HG03159 (cell line): ENCODE data around the gene PTPN13.

ENCODE experiments used
- ATAC-seq: cut with Tn5 transposase; IDR thresholded peaks from one replicate; pipeline ENCODE4 v1.9.1; 2021; ENCODE audit warnings: mild to moderate bottlenecking, moderate library complexity; ENCODE audit not compliant: unreplicated experiment

PTPN13 gene

DNA sequence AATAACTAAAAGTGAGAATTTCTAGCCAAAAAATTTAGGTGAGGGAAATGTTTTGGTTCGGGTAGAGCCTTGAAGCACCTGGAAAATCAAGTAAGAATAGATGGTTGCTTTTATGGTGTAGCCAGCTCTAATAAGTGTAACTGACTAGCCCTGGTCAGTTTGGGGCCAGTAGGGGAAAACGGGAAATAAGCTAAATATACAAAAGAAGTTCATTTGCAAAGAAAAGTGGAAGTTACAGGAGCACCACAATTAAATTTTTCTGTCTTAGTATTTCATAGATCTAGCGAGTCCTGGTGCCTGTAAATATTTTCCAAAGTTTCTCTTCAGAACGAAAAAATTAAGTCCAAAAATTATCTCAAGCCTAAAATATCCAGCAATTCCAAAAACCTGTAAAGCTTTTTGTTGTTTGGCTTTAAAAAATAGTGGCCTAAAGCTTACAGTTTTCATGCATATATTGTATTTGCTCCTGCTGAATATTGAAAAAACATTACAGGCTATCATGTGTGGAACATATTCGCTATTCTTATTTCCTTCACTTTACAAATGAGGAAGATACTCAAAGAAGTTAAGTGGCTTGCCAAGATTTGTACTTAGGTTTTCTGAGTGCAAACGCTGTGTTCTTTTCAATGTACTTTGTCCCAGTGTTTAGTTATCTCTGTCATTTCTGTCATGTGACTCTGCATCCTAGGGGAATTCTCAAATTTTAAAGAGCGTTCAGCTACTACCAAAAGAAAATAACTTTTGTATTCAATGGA lies 7.3 kb upstream of the PTPN13 start:
- ATAC-seq: no peak

DNA sequence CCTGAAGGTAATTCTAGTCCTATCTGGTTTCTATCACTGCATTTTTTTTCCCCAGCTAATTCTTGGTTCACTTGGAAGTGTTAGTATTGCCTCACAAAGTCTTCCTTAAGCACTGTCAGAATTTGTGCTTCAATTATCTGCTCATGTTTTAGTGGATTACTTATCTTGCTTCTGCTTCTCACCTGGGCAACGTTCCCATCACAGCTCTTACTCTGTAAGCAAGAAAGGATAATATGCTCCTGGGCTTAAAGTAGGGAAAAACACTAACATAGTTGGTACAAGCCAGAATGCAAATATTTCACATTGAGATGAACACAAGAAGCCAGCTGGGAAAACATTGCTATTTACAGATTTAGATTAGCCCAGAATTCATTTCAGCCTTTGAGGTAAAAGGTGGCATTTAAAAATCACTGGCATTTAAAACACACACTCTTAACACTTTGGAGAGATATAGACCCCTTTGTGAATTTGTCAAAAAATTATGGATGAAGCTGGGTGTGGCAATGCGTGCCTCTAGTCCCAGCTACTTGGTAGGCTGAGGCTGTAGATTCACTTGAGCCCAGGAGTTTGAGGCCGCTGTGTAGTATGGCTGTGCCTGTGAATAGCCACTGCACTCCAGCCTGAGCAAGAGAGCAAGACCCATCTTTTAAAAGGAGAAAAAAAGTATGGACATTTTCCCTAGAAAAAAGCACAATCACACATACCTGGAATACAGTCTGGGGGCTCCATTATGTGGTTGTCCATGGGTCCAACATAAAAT lies 6.6 kb upstream of the PTPN13 start:
- no peak for ATAC-seq

DNA sequence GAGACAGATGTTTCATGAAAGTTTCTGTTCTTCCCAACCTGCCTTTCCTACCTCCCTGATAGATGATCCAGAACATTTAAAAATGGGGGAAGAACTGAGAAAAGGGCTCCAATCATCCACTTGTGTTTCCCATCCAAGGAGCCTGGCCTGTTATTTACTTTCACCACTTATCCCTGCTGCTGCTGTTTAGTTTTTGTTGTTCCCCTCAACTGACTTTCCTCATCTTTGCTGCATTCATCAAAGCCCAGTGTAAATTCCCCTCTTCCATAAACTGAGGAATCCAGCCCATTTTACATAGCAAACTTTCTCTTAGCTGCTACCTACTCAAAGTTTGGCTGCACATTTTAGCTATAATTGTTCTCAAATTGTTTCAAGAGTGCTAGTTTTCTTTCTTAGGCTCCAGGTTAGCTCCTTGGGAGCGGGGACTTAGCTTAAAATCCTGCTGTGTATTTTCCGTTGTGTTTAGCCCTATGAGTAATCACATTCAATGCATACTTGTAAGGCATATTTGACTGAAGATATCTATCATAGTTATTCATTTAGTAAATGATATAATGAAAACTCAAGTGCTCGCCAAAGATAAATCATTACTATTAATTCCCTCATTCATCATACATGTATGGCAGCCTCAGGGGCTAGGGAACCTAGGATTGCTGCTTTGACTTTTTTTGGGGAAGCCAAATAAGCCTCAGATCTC lies 1.4 kb upstream of the PTPN13 start:
- ATAC-seq: no peak

DNA sequence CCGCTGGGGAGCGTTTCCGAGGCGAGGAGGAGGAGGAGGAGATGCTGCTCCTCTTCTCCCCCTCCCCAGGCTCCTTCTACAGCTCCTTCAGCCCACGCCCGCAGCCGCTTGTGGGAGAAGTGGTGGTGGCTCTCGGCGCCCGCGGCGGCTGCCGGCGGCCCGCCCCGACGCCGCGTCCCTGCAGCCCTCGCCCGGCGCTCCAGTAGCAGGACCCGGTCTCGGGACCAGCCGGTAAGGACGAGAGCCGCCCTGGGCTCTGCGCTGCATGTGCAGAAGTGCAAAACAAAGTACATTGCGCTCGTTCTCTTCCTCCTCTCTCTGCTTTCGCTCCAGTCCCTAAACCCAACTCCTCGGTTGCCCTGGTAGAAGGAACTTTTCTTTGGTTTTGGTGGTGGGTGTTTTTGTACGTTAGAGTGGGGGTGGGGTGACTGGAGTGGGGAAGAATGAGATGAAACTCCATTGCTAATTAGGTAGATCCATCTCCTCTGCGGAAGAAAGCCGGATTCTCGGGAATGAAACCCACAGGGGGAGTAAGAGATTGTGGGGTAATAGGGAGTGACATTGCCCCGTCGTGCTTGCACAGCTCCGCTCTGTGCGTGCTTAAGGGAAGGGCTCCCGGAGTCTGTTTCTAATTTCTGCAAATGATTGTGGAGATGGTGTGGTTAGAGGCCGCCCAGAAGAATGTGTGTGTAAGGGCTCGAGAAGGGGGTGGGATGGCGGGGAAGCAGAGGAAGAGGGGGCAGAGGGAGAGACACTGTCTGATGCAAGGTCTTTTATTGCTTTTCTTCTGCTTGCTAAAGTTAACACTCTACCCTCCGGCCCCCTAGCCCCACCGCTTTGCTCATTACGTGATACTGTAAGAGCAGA lies 677 bp downstream of the PTPN13 start:
- ATAC-seq: peak; percentile 27

DNA sequence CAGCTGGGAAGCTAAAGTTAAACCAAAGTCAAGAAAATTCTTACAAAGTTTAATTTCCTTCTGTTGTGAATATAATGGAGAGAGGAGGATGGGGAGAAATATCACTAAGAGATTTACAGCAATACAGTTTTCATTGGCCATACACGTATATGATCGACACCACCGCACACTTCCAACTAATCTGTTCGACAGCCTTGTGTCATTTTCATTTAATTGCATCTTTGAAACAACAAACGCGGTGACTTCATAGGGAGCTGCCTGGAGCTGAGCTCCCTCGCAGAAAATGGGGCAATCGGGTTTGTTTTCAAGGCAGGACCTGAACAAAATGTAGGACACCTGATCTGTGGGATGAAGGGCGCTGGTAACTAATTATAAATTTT lies 1.3 kb downstream of the PTPN13 start:
- ATAC-seq: no peak

DNA sequence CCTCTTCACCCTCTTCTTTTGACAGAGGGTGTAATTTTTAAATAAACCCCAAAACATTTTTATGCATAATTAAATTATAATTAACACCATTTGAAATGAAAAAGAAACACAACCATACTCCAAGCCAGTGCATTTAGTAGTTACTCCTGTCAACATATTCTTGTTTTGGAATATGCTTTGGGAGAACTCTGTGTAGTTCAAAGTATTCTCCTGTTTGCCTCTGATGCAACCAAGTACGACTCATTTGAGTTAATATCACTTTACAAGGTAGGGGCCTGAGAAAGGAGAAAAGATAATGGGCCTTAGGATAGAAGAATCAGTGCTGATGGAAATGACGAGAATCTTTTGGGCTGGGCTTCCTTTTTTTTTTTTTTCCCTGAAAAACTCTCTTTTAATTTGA lies 2.7 kb downstream of the PTPN13 start:
- ATAC-seq: no peak

DNA sequence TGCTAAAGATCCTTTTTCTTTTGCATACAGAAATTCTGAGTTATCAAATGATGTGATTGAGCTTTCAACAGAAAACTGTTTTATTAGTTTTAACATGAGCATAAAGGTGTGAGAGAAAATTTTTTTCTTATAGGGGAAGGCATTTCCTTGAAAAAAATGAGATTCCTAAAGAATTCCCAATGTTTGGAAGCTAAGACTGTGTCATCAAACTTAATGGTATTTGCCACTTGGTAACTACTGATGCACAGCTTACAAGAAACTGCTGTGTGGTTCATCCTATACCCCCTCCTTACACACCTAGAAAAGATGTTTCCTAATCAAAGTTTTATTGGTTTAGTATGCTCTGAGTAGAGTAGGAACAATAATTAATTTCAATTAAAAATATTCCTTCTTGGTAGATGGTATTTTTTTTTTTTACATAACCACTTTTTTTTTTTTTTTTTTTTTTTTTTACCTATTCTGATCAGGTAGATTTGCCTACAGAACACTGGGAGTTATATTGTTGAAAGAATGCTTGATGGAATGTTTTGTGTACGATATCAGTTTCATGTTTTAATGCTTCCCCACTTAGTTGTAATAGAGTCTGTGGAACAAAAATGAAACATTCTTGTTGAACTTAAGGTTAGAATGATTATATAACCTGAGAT lies 6.0 kb downstream of the PTPN13 start:
- ATAC-seq: no peak

DNA sequence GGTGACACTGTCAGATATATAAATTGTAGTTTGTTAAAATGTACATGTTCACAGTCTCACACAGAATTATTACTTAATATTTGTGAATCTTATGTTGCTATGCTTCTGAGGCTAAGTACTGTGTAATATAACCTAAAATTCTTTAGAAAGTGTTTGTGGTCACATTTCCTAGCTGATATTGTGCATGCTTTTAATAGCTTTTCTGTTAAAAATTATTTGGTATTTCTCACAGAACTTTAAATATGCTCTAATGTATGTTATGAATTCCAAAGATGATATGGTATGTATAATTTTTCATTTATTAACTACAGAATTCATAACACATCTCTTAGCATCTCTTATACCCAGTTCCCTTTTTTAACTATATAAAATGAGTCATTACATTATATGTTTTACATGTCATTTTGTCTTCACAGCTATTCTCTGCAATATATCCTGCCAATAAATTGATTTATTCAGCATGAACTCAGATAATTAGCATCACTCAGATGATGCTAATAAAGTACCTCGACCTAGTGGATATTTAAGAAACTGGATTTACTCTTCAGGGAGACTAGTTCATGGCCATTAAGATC lies 9.3 kb downstream of the PTPN13 start:
- ATAC-seq: no peak

DNA sequence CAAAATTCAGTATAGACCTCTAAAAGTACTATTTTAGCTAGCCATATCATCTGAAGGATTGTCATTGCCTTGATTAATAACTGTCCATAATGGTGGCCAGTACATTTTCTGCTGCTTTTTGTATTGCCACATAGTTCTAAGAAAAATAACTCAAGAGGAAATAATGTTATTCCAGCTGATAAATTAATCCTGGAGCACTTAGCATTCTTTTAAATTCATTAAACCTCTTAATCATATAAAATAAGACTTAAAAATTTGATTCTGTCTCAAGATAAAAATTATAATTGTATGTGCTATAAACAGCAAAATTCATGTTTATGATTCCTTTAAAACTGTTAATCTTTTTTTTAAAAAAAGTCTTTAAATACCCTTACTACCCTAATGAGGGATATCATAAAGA lies 12.7 kb downstream of the PTPN13 start:
- no peak for ATAC-seq

DNA sequence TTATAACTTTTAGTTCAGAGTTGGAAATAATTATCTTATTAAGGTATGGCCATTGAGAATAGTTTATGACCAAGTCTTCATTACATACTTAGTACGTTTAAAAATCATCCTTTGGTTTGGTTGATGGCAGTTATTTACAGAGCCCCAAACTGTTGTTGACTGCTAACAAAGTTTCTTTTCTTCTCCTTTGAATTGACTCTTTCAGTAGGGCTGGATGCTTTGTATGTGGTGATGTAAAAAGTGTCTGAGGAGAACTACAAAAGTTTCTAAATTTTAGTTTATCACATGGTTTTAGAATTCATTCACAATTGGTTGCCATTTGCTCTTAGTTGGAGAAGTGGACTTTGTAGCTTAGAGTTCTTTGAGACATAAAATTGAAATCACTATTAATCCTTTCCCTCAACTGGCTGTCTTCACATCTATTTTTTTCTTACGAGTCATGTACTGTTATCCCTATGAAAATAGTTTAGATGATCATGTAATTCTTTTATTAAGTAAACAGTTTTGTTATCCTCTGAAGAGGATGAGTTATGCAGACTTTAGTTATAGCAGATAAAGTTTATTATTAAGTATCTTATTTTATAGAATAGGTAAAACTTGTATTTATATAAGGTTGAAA lies 14.8 kb downstream of the PTPN13 start:
- ATAC-seq: no peak

DNA sequence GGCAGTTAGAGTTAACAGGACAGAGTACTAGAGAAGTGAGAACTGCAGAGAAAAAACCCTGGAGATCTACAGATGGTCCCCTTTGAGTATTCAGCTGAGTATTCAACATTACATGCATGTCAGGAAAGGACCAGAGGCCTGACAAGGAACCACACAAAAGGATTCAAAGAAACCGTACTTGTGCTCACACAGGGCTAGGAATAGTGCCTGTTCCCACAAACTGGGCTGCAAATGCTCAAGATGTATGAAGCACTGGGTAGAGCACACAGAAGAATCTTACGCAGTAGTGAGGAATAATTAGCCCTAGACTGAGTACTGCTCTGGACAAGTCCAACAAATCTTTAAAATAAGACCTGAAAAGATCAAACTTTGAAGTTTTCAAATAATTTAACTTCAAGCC lies 17.6 kb downstream of the PTPN13 start:
- ATAC-seq: no peak

DNA sequence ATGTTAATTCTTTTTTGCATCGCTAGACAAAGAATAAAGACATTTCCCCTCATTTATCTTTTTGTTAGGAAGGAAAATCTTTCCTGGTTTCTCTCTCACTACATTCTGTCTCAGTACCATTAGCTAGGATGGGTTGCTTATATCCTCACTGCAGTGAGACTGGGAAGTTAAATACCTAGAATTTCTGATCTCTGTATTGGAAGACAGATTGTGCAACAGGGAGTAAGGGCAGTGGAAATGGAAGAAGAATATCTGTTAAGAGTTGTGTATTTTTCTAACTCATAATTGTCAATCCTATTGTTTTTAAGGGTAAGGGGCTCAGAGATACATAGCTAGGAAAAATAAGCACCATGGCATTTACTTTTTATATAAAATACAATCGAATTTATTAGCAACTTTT lies 19.6 kb downstream of the PTPN13 start:
- no peak for ATAC-seq

DNA sequence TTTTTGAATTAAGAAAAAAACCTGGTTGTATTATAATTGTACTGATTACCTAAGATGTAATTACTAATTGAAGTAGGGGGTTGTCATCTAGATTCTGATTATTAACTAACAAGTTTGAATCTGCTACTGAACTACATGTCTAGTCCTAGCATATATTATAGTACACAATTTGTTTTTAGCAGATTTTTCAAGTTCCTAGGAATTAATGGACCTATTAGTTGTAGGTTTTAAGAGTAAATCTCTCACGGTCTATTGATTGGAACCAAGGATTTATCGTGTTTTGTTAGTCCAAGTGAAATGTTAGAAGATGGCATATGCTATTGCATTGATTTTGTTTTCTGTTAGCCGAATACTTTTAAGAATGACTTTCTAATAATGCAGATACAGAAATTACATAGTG lies 20.8 kb downstream of the PTPN13 start:
- ATAC-seq: no peak

DNA sequence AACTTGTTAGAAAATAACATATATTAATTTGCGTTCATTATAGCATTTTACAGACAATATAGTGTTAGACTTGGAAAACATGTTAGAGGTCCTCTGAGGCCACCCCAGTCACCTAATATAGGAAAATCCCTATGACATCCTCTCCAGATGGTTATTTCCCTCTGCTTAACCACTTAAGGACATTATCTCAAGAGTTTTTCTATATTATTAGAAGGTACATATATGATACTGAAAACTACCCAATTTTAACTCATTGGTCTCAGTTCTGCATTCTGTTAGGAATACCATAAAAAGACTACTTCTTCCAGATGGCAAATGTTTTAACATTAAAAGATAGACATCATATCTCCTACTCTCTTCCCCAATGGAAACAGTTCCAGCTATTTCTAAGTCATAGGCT lies 21.4 kb downstream of the PTPN13 start:
- no peak for ATAC-seq

DNA sequence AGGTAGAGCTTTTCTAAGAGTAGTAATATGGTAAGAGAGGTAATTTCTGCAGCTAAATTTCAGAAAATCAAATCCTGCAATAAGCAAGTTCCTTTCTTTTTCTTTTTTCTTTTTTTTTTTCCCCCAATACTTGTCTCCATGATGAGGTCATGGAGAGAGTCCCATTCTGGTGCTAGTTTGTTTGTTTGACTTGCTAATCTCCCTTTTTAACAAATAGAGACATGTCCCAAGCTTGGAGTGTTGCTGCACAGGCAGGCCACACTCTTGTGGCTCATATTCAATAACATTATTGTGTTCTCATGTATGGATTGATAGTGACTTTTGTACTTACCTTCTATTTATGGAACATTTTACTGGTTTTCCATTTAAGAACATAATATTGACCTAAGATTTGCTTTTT lies 25.5 kb downstream of the PTPN13 start:
- no peak for ATAC-seq

DNA sequence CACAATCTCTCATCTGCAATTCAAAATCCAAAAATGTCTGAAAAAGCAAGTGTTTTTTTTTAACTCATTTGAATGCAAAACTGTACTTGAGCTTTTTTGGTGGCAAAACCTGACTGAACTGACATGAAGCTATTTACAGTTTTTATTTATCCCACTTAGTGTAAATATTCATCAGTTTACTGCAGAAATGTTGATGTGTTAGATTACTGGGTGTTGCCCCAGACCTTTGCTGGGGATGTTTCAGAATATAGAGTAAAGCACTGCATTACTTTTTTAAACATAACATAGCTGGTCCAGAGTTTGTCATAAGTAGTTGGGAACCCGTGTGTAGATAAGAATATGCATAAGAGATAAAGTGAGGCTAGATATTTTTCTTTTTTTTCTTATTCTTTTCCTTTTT lies 27.3 kb downstream of the PTPN13 start:
- ATAC-seq: no peak

DNA sequence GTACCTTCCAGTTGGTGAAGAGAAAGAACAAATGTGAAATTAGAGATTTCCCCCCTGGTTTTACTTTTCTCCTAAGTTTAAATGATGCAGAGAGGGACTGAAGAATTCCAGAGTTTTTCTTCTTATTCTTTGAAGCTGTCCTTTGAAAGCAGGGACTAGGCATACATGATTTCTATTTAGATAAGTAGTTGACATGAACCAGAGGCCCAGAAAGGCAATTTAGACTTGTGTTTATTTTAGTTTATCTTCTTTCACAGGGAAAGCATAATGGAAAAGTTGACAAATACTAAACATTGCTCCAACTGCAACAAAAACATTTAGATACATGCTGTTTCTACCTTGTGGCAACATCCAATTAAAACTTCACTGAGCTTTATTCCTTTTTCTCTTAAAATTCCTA lies 32.0 kb downstream of the PTPN13 start:
- no peak for ATAC-seq

DNA sequence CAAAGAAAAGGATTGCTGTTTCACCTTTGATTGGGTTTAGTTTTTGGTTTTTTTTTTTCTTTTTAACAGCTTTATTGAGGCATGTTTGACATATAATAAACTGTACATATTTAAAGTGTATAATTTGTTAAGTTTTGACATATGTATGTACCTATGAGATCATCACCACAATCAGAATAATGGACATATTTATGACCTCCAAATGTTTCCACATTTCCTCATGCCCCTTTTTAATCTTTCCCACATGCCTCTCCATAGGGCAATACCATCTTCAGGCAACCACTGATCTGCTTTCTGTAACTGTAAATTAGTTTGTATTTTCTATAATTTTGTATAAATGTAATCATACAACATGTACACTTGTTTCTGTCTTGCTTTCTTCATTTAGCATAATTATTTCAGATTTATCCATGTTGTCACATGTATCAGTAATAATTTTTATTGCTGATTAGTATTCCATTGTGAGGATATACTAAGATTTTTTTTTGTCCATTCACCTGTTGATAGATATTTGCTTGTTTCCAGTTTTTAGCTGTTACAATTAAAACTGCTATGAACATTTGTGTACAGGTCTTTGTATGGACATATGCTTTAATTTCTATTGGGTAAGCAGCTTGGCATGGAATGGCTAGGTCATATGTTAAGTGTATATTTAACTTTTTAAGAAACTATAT lies 33.5 kb downstream of the PTPN13 start:
- no peak for ATAC-seq

DNA sequence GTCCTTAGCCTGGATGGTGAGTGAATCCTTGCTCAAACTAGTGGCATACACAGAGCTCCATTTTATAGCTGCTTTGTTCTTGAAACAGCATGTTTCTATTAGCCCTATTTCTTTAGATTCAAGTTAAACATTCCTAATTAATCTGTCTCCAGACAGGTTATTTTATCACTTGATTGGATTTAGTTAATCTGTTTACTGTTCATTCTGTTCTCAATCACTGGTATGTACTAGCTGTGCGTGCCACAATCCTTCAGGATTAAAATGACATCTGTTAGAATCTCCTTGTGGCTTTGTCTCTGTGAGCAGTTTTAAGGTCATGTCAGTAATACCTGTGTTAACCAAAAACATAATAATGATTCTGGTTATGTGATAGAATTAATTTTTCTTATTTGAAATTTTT lies 36.5 kb downstream of the PTPN13 start:
- no peak for ATAC-seq
